H1 (cell line): ENCODE results near the gene OGFOD2. TPM values are rescaled to one million over a fixed set of nuclear protein-coding genes. Genes with fewer than 3 reads are reported as not detected.

Source experiments
- POLR2A ChIP-seq, 2 experiments: IDR thresholded peaks; 1 replicate in 1 of 2; 2 replicates in 1 of 2; pipeline ENCODE4 v1.6.1; 2011; ENCODE audit warnings: low read depth in 2 of 2, low read length in 2 of 2, mild to moderate bottlenecking in 2 of 2; ENCODE audit errors: control extremely low read depth in 1 of 2
- RFX5 ChIP-seq: IDR thresholded peaks from 2 replicates; pipeline ENCODE4 v1.6.1; 2011; ENCODE audit warnings: low read depth, low read length, improper control_type of control experiment, borderline replicate concordance
- polyA plus RNA-seq, 7 experiments: library from polyadenylated mRNA; depleted of rRNA in 3 of 7; stranded (reverse) in 5 of 7; unstranded in 2 of 7; fragments of >200 nt in 5 of 7; fragments of 200-250 nt in 2 of 7; gene quantifications; 1 replicate in 5 of 7; 2 replicates in 1 of 7; 4 replicates in 1 of 7; pipeline versions ENCODE4 v1.2.1 to v1.2.3, GENCODE V29; 2011 to 2013; ENCODE audit warnings: missing spikeins in 2 of 7, mixed read lengths in 2 of 7
- total RNA-seq: library from RNA; stranded (reverse); fragmentation: NEBNext Ultra II Directional; extraction: Animal tissue kit (Norgen Biotek cat#: 25700); gene quantifications from 2 replicates; pipeline ENCODE4 v1.2.1, GENCODE V29; 2021

OGFOD2 gene
- total and polyA plus RNA-seq, 2 of the 8 experiments (the other 6 are each of a cell fraction or from before 2014, with no cell fraction given), result 17.3 to 20.3 TPM

- TF ChIP-seq POLR2A (IDR thresholded peaks at IDR 0.05; ENCODE audit: control extremely low read depth in 1 of 2, low read depth in 2 of 2, low read length in 2 of 2) (no peak), RFX5 (no peak)
- TF ChIP-seq, all 59 proteins: peak for 0
These were observed 24.3 kb downstream of the OGFOD2 start (continued) for GRCh38 chr12:122999196-122999946.
